T-helper 2 cell (primary cell): Measurements from ENCODE around the gene PLCB4.
"Not testable (repeated sequence)": the region's sequence is repeated elsewhere in the genome, so short reads cannot be mapped to it uniquely, and the experiment has no call there.

Experiments used
- DNase-seq, 5 experiments: peaks; one replicate each; pipeline versions ENCODE4 v3.0.0 to v3.0.0-alpha.2; 2012 to 2022
- total RNA-seq, 2 donors: gene quantifications; one replicate each; lab custom pipeline; 2026; lab: John Stamatoyannopoulos, UW

PLCB4 gene
- 0.07 to 0.31 reads per million in 2 donors for total RNA-seq

DNA sequence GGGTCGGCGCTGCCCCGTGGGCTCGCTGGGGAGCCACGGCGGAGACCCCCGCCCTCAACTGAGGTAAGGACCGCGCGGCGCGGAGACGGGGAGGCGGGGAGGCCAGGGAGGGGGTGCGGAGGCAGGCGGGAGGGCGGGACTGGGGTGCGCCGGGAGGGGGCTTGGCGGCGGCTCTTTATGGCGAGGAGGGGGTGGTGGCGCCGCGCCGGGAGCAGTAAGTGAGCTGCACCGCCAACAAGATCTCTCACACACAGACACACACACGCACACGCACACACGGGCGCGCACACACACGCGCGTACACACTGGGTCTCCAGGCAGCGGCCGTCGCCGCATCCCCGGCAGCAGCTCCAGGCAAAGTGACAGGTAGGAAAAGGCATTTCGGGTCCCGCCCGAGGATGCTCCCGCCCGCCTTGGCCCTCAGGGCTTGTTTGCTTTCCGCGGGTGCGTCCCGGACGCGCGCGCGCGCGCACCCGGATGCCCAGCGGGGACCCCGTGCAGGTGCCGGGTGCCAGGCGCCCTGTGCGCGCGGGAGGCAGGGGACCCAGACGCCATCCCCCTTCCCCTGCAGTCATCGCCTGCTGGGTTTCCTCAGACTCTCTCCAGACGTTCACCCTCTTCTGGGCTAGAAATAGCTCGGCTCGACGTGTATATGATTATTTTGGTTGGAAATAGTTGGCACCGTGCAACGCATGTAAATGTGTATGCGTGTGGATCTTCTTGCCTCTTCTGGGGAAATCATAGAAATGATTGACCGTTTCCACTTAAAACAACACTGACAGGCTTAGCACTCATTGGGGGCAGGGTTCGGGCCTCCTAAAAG is at the start of gene PLCB4:
TSS of gene PLCB4 (plus strand) at position 247 of the 823 bp plus-strand sequence. CDS start 238,728 bp downstream, outside the sequence.
- DNase-seq = peak in 1 of 5 experiments; percentile 11

DNA sequence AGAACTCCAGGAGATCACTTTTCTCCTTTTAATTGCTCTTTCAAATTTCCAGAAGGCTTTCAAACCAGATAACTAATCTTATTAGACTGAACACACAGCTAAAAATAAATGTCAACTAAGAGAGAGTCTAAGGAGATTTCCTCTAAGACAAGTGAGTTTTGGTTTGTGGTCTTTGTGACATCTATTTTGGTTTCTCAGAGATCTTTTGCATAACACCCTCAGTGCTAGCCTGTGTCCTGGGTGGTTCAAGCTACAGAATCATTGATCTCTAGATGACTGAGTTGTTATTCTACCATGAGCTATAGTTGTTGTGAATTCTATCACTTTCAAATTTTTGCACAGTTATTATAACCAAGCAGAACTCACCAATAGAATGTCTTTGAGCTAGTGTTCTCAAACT is 49.1 kb upstream of the PLCB4 start:
- no peak for DNase-seq

GRCh38 chr20:9021216-9021615 is 47.7 kb upstream of the PLCB4 start:
- DNase-seq = no peak

GRCh38 chr20:9021699-9022098 is 47.2 kb upstream of the PLCB4 start:
- DNase-seq = no peak

DNA sequence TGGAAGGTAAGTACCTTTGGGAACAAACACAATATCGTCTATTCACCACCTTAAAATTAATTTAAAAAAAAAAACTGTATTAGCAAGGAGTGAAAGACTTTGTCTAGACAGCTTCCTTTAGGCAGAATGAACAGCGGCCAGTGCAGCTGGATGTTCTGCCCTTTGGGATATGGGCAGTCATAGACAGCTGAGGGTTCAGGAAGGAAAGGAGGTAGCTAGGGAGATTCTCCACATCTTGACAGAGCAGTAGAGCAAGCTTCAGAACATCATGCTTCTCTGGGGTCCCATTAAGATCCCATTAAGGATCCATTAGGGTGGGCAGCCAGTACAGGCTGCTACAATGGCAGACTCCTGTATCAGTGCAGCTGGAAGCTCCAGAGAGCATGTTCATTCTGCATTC is 46.5 kb upstream of the PLCB4 start:
- DNase-seq = no peak

DNA sequence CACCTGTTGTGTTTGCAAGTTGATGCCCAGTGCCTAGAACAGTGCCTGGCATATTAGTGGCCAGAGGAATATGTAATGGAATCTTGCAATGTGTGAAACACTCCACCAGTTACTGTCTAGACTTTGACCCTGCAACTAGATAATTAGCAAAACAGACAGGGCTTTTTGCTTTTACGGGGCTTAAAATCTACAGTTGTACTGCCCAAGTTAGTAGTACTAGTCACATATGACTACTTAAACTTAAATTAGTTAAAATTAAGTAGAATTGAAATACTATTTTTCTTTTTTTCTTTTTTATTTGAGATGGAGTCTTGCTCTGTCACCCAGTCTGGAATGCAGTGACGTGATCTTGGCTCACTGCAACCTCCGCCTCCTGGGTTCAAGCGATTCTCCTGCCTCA is 44.3 kb upstream of the PLCB4 start:
- no peak for DNase-seq

DNA sequence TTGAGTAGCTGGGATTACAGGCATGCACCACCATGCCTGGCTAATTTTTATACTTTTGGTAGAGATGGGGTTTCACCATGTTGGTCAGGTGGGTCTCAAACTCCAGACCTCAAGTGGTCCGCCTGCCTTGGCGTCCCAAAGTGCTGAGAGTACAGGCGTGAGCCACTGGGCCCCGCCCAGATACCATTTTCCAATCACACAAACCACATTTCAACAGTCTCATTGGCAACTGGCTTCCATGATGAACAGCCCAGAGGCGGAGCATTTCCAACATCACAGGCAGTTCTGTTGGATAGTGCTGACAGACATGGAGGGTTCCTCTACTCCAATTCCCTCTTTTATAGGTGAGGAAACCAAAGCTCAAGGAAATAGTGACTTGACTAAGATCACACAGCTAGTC is 43.9 kb upstream of the PLCB4 start:
- no peak for DNase-seq

- no peak for DNase-seq
These were observed 43.2 kb upstream of the PLCB4 start for GRCh38 chr20:9025643-9026042.

GRCh38 chr20:9027626-9028025 is 41.3 kb upstream of the PLCB4 start:
- DNase-seq = no peak

- DNase-seq = no peak
These were observed 40.5 kb upstream of the PLCB4 start for GRCh38 chr20:9028419-9028818.

DNA sequence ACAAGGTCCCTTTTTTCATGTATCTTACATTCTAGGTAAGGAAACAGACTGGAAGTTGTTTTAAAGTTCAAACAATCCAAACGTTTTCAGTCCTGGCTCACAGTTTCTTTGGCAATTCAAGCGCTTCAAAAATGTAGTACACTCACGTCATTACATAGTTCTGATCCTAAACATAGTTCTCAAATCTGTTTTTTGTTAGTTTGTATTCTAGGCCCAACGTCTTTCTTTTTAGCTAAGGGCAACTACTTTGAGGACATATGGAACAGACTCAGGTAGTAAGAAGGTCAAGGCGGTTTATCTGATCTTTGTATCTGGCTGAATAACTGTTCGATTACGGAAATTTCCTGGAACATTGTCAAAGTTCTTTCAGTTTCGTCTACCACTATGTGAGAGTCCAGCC is 36.9 kb upstream of the PLCB4 start:
- no peak for DNase-seq

DNA sequence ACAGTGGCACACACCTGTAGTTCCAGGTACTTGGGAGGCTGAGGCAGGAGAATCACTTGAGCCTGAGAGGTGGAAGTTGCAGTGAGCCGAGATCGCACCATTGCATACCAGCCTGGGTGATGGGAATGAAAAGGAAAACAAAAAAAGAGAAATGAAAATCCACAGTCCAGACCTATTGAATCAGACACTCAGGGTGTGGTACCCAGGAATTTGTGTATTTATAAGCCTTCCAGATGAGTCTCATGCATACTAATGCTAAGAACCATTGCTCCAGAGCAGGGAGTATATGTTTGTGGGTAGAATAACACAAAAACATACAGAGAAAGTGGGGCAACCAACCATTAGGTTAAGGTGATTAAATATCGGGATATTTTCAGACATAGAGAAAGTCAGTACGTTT is 36.1 kb upstream of the PLCB4 start:
- no peak for DNase-seq

- DNase-seq = no peak
These were observed 33.8 kb upstream of the PLCB4 start for GRCh38 chr20:9035126-9035525.

- no peak for DNase-seq
These were observed 32.3 kb upstream of the PLCB4 start for GRCh38 chr20:9036593-9036992.

- DNase-seq = no peak
These were observed 29.9 kb upstream of the PLCB4 start for GRCh38 chr20:9038791-9039535.

- no peak for DNase-seq
These were observed 27.9 kb upstream of the PLCB4 start for GRCh38 chr20:9040863-9041524.

GRCh38 chr20:9043364-9043763 is 25.5 kb upstream of the PLCB4 start:
- DNase-seq = no peak

DNA sequence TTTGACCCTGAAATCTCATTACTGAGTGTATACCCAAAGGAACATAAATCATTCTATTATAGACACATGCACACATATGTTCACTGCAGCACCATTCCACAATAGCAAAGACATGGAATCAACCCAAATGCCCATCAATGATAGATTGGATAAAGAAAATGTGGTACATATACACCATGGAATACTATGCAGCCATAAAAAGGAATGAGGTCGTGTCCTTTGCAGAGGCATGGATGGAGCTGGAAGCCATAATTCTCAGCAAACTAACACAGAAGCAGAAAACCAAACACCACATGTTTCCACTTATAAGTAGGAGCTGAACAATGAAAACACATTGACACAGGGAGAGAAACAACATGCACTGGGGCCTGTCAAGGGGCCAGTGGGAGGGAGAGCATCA is 21.0 kb upstream of the PLCB4 start:
- not testable (repeated sequence) for DNase-seq

GRCh38 chr20:9051508-9051907 is 17.4 kb upstream of the PLCB4 start:
- no peak for DNase-seq

DNA sequence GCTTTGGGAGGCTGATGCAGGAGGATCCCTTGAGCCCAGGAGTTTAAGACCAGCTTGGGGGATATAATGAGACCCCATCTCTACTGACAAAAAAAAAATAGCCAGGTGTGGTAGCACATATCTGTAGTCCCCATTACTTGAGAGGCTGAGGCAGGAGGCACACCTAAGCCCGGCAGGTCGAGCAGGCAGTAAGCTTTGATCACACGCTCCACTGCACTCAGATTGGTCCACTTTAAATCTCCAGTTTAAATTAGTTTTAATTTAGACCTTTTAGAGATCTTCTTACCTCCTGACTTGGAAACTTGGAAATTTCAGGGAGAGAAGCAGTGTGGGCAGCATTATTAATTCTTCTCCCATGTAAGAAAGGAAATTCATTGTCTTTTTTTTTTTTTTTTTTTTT is 16.8 kb upstream of the PLCB4 start:
- no peak for DNase-seq

DNA sequence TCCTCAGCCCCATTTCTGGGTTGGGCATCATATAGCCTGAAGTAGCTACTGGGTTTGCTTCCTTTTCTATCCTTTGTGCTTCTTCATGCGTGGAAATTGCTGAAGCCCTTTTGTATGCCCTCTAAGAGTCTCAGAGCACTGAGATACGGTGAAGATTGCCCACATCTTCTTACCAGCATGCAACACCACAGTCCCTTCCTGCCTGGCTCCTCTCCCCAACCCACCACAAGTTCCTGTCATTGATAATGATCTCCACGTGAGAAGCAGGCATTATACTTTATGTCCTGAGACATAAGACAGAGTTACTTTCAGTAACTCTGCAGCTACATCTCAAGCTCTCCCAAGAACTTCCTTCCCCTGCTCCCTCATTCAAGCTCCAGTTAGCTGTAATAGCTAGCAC is 15.8 kb upstream of the PLCB4 start:
- peak in 1 of 5 experiments; percentile 31 for DNase-seq

DNA sequence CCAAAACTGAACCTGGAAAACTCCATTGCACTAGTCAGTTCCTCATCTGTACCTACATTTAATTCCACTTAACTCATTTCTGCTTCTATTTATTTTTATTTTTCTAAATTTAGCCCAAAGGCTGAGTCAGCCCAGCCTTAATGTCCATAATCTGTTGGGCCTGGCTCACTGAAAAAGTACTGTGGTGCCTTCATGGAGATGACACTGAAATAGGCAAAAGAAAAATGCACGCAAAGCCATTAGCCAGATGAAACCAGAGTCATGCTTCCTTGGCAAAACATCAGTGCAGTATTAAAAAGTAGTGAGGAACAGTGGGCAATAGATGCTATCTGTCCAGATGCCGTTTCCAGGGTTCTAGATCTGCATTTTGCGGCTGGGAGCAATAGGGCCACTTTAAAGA is 14.7 kb upstream of the PLCB4 start:
- DNase-seq = no peak

GRCh38 chr20:9059931-9060330 is 9.0 kb upstream of the PLCB4 start:
- DNase-seq = no peak

GRCh38 chr20:9061434-9061833 is 7.5 kb upstream of the PLCB4 start:
- DNase-seq = no peak
